ENCODE measurements around the gene GALNT10.

The GALNT10 gene

GRCh38 chr5:154373729-154374179 is 183.2 kb downstream of the GALNT10 start:
- H3K4me3 Mint-ChIP-seq = no peak overlapping the region
- H3K4me1 Mint-ChIP-seq = no peaks in the 10 kb centered on the region

DNA sequence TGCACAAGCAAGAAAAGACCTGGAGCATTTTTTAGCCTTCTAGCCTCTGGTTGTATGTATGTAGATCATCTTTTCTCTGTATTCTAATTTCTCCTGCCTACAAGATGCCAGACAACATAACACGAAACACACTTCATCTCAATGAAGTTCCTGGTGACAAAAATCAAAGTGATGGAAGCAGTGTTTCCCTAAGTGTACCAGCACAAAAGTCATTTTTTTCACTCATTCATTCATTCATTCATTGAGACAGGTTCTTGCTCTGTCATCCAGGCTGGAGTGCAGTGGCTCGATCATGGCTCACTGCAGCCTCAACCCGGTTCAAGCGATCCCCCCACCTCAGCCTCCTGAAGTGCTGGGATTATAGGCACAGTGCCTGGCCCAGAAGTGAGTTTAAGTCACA is 183.7 kb downstream of the GALNT10 start:
- H3K4me1 Mint-ChIP-seq = no peaks in the 10 kb centered on the region
- H3K27ac Mint-ChIP-seq = no peak overlapping the region
- no peak for ATAC-seq
- H3K27me3 Mint-ChIP-seq = no peaks in the 10 kb centered on the region
- no peak overlapping the region for H3K4me3 Mint-ChIP-seq
- peaks cover 33% of the 10 kb centered on the region for H3K36me3 Mint-ChIP-seq
- H3K9me3 Mint-ChIP-seq = no peaks in the 10 kb centered on the region

More at GRCh38 chr5:154373729-154374179, 183.2 kb downstream of the GALNT10 start:
- Mint-ChIP-seq H3K27me3 (no peaks in the 10 kb centered on the region), H3K36me3 (peaks cover 31% of the 10 kb centered on the region), H3K27ac (no peak overlapping the region), H3K9me3 (no peaks in the 10 kb centered on the region)
- ATAC-seq = no peak

DNA sequence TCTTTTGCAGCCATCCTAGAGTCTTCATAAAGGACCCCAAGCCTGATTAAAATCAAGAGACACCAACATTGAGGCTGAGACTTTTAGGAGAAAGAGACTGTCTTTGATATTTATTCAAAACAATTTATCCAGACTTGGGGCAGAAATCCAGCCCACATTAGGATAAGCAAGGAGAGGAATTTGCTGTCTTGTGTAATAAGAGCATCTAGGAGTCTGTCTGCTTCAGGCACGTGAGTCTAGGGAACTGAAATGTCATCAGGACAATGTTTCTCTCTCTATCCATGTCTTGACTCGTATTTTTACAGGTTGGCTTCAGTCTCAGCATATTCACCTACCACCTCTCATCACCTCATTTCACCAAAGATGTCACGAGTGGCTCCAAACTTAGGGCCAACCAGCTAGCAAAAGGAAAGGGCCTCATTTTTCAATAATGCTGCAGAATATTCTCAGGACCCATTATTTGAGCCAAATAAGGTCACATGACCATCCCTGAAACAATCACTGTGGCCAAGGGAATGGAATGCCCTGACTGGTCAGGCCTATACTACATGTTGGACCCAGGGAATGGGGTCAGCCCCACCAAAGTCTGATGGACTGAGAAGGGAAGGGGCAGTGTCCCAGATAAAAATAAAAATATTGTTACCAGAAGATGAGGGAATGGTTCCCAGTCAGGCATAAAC is 184.9 kb downstream of the GALNT10 start:
- Mint-ChIP-seq H3K36me3 (peaks cover 37% of the 10 kb centered on the region), H3K4me1 (no peaks in the 10 kb centered on the region), H3K27ac (no peak overlapping the region), H3K4me3 (no peak overlapping the region), H3K9me3 (no peaks in the 10 kb centered on the region), H3K27me3 (no peaks in the 10 kb centered on the region)
- no peak for ATAC-seq

DNA sequence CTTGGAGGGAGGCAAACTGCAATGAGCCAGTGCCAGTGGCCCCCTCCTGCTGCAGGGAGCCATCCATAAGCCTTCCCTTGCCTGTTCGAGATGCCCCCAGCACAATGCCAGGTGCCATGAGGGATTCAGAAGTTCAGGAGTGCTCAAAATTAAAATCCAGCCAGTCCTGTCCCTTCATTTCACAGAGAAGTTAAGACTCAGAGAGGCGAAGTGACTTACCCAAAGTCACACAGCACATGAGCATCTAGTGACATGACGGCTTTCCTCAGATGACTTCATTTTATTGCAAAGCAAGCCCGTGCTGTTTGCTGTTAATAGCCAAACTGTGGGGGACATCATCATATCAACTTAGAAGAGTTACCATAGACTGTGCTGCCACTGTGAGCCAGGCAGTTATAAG is 185.9 kb downstream of the GALNT10 start:
- Mint-ChIP-seq H3K9me3 (no peaks in the 10 kb centered on the region), H3K4me1 (peaks cover under 1% of the 10 kb centered on the region), H3K27me3 (no peaks in the 10 kb centered on the region), H3K27ac (no peak overlapping the region), H3K4me3 (no peak overlapping the region), H3K36me3 (peaks cover 47% of the 10 kb centered on the region)
- no peak for ATAC-seq

DNA sequence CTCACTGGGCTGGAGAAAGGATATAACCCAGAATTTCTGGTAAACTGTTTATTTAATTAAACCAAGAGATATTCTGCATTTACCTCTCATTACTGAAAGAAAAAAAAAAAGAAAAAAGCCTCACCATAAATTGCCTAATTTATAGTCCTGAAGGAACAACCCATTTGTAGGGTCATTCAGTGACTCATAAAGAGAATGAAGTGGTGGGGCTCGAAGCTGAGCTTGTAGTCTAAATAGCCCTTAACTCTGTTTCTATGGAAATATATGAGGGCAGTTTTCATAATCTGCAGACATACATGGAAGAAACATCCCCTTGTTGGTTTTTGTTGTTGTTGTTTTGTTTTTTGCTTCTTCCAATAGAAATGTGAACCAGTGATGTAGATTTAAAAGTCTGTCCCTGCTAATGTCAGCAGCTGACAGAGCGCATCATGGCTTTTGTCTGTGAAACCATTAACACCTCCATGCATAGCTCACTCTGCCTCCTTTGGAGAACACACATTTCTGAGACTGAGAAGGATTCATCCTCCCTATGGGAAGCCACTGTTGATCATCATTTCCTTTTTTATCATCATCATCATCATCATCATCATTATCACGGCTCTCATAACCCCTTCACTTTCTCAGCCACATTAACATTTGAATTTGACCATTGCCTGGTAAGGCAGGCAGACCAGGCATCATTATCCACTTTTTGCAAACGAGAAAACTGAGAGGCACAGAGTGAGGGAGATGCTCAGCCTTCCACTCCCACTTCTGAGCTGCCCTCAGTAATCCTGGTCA is 187.4 kb downstream of the GALNT10 start:
- no peaks in the 10 kb centered on the region for H3K9me3 Mint-ChIP-seq
- no peak overlapping the region for H3K27ac Mint-ChIP-seq
- ATAC-seq = no peak
- no peaks in the 10 kb centered on the region for H3K27me3 Mint-ChIP-seq
- H3K4me1 Mint-ChIP-seq = peaks cover 6% of the 10 kb centered on the region
- H3K4me3 Mint-ChIP-seq = no peak overlapping the region
- H3K36me3 Mint-ChIP-seq = peaks cover 53% of the 10 kb centered on the region

GRCh38 chr5:154380263-154380662 is 189.7 kb downstream of the GALNT10 start:
- Mint-ChIP-seq H3K4me3 (no peak overlapping the region), H3K9me3 (peaks cover 4% of the 10 kb centered on the region), H3K27ac (no peak overlapping the region), H3K36me3 (peaks cover 62% of the 10 kb centered on the region), H3K4me1 (peaks cover 23% of the 10 kb centered on the region), H3K27me3 (no peaks in the 10 kb centered on the region)
- ATAC-seq = no peak

GRCh38 chr5:154384480-154385235 is 194.1 kb downstream of the GALNT10 start:
- peak; percentile 98 for ATAC-seq
- H3K4me1 Mint-ChIP-seq = peaks cover 29% of the 10 kb centered on the region
- H3K27ac Mint-ChIP-seq = peak overlapping the region; percentile 64
- H3K27me3 Mint-ChIP-seq = no peaks in the 10 kb centered on the region
- H3K9me3 Mint-ChIP-seq = peaks cover 4% of the 10 kb centered on the region
- peaks cover 35% of the 10 kb centered on the region for H3K36me3 Mint-ChIP-seq
- peak overlapping the region; percentile 45 for H3K4me3 Mint-ChIP-seq

DNA sequence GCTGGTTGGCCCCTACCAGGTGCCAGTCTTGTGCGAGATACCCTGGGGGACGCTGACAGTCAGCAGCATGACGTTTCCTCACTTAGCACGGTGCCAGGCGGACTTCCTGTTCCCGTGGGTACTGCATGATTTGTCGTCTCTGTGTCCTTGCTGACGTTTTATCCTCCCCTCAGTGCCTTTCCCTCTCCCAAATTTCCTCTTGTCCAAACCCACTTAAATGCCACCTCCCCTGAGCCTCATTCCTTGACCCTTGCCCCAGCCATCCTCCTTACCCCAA is 194.6 kb downstream of the GALNT10 start:
- Mint-ChIP-seq H3K27ac (peak overlapping the region; percentile 64), H3K4me1 (peaks cover 29% of the 10 kb centered on the region), H3K27me3 (no peaks in the 10 kb centered on the region), H3K36me3 (peaks cover 35% of the 10 kb centered on the region), H3K9me3 (peaks cover 4% of the 10 kb centered on the region), H3K4me3 (peak overlapping the region; percentile 29)
- ATAC-seq = peak; percentile 60

- H3K9me3 Mint-ChIP-seq = peaks cover 4% of the 10 kb centered on the region
- H3K36me3 Mint-ChIP-seq = peaks cover 34% of the 10 kb centered on the region
- H3K27me3 Mint-ChIP-seq = no peaks in the 10 kb centered on the region
- H3K27ac Mint-ChIP-seq = no peak overlapping the region
- peaks cover 23% of the 10 kb centered on the region for H3K4me1 Mint-ChIP-seq
- H3K4me3 Mint-ChIP-seq = no peak overlapping the region
- ATAC-seq = no peak
Observed at GRCh38 chr5:154386952-154387629, 196.6 kb downstream of the GALNT10 start.

DNA sequence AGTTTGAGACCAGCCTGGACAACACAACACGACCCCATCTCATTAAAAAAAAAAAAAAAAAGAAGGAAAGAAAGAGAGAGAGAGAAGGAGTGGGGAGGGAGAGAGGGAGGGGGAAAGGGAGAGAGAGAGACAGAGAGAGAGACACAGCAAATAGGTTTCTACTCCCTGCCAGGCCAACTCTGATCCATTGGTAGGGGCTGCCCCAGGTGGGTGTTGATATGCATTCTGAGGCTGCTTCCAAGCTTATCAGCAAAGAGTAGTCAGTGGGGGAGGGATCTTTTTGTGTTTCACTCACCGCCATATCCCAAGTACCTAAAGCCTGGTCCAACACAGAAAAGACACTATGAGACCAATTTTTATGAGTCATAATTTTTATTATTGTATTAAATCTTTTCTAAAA is 198.3 kb downstream of the GALNT10 start:
- H3K4me3 Mint-ChIP-seq = no peak overlapping the region
- no peaks in the 10 kb centered on the region for H3K27me3 Mint-ChIP-seq
- H3K9me3 Mint-ChIP-seq = peaks cover 2% of the 10 kb centered on the region
- peaks cover 22% of the 10 kb centered on the region for H3K4me1 Mint-ChIP-seq
- ATAC-seq = no peak
- H3K36me3 Mint-ChIP-seq = peaks cover 39% of the 10 kb centered on the region
- H3K27ac Mint-ChIP-seq = no peak overlapping the region

DNA sequence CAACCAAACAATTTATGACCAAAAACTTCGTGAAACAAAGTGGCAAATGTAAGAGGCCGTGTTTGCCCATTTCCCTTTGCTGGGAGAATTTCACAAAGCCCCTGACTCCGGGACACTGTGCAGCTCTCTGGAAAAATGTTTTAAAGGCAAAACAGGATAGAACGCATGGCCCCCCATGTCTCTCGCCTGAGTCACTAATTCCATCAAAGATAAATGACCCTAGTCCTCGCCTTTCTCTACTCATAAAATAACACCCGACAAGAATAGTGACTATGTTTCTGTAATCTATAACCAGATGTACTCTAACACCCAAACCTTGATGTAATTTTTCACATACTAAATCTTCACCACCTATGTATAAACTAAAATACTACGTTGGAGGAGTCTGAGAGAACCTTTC is 199.6 kb downstream of the GALNT10 start:
- Mint-ChIP-seq H3K9me3 (no peaks in the 10 kb centered on the region), H3K36me3 (peaks cover 50% of the 10 kb centered on the region), H3K27ac (no peak overlapping the region), H3K4me1 (peaks cover 23% of the 10 kb centered on the region), H3K4me3 (no peak overlapping the region), H3K27me3 (no peaks in the 10 kb centered on the region)
- ATAC-seq = no peak

DNA sequence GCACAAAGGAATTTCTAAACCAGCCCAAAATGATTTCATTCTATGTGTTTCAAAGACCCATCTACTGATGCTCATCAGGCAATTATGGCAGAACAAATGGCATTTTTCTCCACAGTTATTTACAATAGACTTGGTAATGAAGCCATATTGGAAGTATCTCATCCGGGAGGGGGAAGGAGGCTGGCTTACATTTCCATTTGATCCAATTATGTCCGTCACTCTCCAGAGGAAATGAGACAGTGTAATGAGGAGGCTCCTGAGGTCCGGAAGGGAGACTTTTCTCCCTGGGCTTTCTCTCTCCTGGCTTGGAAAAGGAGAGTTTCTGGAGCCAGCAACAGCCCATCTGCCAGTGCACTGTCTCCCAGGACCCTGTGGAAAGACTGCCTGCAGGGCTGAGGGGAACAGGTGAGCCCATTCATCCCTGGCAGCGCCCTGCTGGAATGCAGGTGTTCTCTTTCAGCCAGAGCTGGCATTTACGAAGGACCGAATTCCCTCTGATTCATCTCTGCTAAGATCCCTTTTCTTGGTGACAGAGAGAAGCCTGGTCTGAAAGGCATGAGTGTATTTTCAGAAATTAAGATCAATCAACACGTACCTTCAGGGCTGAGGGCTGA is 200.3 kb downstream of the GALNT10 start:
- no peak overlapping the region for H3K27ac Mint-ChIP-seq
- H3K4me1 Mint-ChIP-seq = peaks cover 23% of the 10 kb centered on the region
- no peaks in the 10 kb centered on the region for H3K27me3 Mint-ChIP-seq
- peaks cover 50% of the 10 kb centered on the region for H3K36me3 Mint-ChIP-seq
- H3K9me3 Mint-ChIP-seq = no peaks in the 10 kb centered on the region
- no peak for ATAC-seq
- no peak overlapping the region for H3K4me3 Mint-ChIP-seq

- no peaks in the 10 kb centered on the region for H3K9me3 Mint-ChIP-seq
- H3K36me3 Mint-ChIP-seq = peaks cover 50% of the 10 kb centered on the region
- H3K27me3 Mint-ChIP-seq = no peaks in the 10 kb centered on the region
- ATAC-seq = no peak
- peaks cover 29% of the 10 kb centered on the region for H3K4me1 Mint-ChIP-seq
- H3K27ac Mint-ChIP-seq = no peak overlapping the region
- no peak overlapping the region for H3K4me3 Mint-ChIP-seq
Observed at GRCh38 chr5:154391788-154392187, 201.3 kb downstream of the GALNT10 start.

GRCh38 chr5:154393850-154394249 is 203.3 kb downstream of the GALNT10 start:
- Mint-ChIP-seq H3K4me1 (peaks cover 29% of the 10 kb centered on the region), H3K9me3 (no peaks in the 10 kb centered on the region), H3K4me3 (no peak overlapping the region), H3K27ac (no peak overlapping the region), H3K27me3 (no peaks in the 10 kb centered on the region), H3K36me3 (peaks cover 50% of the 10 kb centered on the region)
- ATAC-seq = no peak

GRCh38 chr5:154394307-154394706 is 203.8 kb downstream of the GALNT10 start:
- Mint-ChIP-seq H3K27me3 (no peaks in the 10 kb centered on the region), H3K36me3 (peaks cover 50% of the 10 kb centered on the region), H3K9me3 (no peaks in the 10 kb centered on the region), H3K27ac (no peak overlapping the region), H3K4me1 (peaks cover 29% of the 10 kb centered on the region), H3K4me3 (no peak overlapping the region)
- ATAC-seq = no peak
